MG63 (cell line): ENCODE results near the gene CFAP92. TPM values are rescaled to one million over a fixed set of nuclear protein-coding genes. Genes with fewer than 3 reads are reported as not detected.

Experiments used
- DNase-seq: peaks from one replicate; pipeline ENCODE4 v3.0.0-alpha.2; 2020
- H3K27me3 ChIP-seq: fragments of 250-450 bp; sonication (Bioruptor Pico); 2 replicates; pipeline ENCODE4 v1.5.1; 2020; ENCODE audit warnings: mild to moderate bottlenecking, moderate library complexity
- H3K36me3 ChIP-seq: fragments of 250-450 bp; sonication (Bioruptor Pico); 2 replicates; pipeline ENCODE4 v1.5.1; 2020; ENCODE audit warnings: mild to moderate bottlenecking, moderate library complexity
- H3K4me3 ChIP-seq: fragments of 250-450 bp; sonication (Bioruptor Pico); 2 replicates; pipeline ENCODE4 v1.5.1; 2020; ENCODE audit warnings: mild to moderate bottlenecking, moderate library complexity
- H3K9me3 ChIP-seq: fragments of 250-450 bp; sonication (Bioruptor Pico); 2 replicates; pipeline ENCODE4 v1.5.1; 2020; ENCODE audit warnings: mild to moderate bottlenecking, moderate library complexity
- total RNA-seq: library from RNA; depleted of rRNA; stranded (reverse); fragments of >200 nt; shearing (Covaris generic); gene quantifications from 2 replicates; pipeline ENCODE4 v1.2.3, GENCODE V29; 2014; ENCODE audit warnings: low replicate concordance

CFAP92 gene
- total RNA-seq, 1 experiment from 2014 or later, result not detected

DNA sequence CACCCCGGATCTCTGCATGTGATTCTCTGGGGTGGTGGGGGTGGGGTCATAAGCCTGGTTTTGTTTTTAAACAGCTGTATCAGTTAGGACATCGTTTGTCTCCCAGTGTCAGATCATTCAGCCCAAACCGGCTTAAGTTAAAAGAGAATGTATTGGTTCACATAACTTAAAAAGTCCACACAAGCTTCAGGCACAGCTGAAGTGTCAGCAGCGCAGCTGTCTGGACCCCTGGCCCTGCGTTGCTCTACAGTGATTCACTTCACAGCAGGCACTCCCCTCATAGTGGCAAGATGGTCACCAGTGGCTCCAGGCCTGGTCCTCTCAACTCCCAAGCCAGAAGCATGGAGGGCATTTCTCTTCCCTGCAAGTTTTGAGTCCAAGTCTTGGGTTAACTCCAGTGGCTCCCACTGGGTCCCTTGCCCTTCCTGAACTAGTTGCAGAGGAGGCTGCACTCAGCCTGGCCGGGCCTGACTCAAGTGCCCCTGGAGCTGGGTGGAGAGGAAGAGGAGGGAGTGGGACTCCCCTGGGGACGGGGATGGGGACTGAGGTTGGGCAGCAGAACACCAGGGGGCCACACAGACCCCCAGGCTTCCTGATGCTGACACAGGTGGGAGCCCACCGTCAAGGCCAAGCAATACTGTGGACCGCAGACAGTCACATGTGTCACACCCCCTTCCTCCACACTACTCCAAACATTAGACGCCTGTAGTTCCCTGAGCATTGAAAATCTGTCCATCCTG is 37.8 kb upstream of the CFAP92 start:
- Histone ChIP-seq H3K27me3 (no peaks in the 10 kb centered on the region), H3K4me3 (no peak overlapping the region), H3K9me3 (no peaks in the 10 kb centered on the region), H3K36me3 (no peaks in the 10 kb centered on the region)
- DNase-seq, result no peak

DNA sequence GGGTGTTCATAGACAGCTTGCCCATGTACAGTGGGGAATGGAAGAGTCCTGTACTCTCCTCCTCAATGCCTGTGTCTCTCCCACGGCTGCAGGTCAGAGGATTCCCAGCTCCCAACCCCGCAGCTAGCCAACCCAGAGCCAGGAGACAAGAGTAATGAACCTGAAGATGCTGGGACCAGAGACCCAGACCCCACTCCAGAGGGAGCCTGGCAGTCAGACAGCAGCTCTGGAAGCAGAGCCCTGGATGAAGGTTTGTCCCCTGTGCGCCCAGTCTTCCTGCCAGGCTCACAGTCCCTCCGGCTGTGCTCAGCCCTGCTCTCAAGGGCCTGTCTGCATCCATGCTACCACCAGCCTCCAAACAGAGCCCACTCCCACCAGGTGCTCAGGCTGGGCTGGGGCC is 36.7 kb upstream of the CFAP92 start:
- no peaks in the 10 kb centered on the region for H3K9me3 ChIP-seq
- no peak for DNase-seq
- no peaks in the 10 kb centered on the region for H3K36me3 ChIP-seq
- no peak overlapping the region for H3K4me3 ChIP-seq
- H3K27me3 ChIP-seq, result no peaks in the 10 kb centered on the region

GRCh38 chr3:129028866-129029265 is 35.0 kb upstream of the CFAP92 start:
- Histone ChIP-seq H3K4me3 (no peak overlapping the region), H3K36me3 (no peaks in the 10 kb centered on the region), H3K27me3 (no peaks in the 10 kb centered on the region), H3K9me3 (no peaks in the 10 kb centered on the region)
- no peak for DNase-seq

DNA sequence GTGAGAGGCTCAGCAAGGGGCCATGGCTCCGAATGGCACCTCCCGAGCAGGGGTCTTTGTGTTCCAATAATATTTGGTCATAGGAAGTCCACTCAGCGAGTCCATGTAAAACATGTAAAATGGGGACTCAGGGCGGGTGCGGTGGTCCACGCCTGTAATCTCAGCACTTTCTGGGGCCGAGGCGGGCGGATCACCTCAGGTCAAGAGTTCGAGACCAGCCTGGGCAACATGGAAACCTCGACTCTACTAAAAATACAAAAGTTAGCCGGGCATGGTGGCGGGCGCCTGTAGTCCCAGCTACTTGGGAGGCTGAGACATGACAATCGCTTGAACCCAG is 33.6 kb upstream of the CFAP92 start:
- Histone ChIP-seq H3K27me3 (no peaks in the 10 kb centered on the region), H3K4me3 (peak overlapping the region; percentile 39), H3K9me3 (no peaks in the 10 kb centered on the region), H3K36me3 (no peaks in the 10 kb centered on the region)
- DNase-seq, result no peak

DNA sequence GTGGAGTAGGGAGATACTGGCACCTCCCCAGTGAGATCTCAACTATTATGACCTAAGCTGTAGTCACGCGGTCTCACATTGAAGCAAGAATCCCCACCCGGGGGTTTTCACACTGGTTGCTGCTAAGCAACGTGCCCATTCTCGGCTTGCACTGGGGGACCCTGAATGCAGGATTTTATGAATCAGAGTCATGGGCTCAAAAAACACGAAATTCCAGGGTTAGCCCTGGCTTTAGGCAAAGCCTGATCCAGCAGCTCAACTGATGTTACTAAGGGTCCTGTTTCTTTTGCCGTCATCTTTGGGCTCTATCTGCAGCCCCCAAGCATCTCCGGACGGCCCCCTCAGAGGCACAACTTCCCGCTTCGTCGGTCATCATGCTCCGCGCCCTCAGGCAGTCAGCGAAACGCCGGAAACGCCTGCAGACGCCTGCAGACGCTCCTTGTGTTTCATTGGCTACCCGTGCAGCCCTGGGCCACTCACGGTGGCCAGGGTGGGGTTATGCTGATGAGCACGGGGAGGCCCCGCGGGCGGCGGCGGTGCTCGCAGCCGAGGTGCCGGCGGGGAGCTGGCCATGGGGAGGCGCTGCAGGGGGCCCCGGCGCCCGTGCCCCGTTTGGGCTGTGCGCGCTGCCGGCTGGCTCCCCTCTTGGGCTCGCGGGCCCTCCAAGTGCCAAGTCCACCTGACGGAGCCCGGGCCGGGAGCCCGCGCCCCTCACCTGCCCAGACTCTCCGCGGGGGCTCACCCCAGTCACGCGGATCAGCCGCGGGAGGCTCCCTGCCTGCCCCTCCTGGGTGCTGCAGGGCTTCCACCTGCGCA is 33.1 kb upstream of the CFAP92 start:
- Histone ChIP-seq H3K9me3 (no peaks in the 10 kb centered on the region), H3K27me3 (no peaks in the 10 kb centered on the region), H3K4me3 (peak overlapping the region; percentile 39), H3K36me3 (no peaks in the 10 kb centered on the region)
- DNase-seq, result peak; percentile 91

GRCh38 chr3:129025691-129026435 is 32.0 kb upstream of the CFAP92 start:
- H3K36me3 ChIP-seq, result no peaks in the 10 kb centered on the region
- no peak overlapping the region for H3K4me3 ChIP-seq
- H3K9me3 ChIP-seq, result no peaks in the 10 kb centered on the region
- no peaks in the 10 kb centered on the region for H3K27me3 ChIP-seq
- no peak for DNase-seq

DNA sequence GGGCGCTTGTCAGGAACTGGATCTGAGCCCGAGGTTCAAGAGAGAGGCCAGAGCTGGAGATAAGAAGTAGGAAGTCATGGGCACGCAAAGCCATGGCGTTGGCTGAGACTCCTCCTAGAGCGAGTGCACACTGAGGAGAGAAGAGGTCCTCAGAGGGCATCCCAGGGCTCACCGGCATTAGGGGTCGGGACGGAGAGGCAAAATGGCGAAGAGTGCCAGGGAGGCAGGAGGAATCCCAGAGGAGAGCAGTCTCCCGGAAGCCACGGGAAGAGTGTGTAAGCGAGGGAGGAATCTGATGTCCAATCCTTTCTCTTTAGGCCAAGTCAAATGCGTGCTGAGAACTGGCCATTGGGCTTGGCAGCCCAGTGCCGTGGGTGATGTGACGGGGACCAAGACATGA is 31.2 kb upstream of the CFAP92 start:
- Histone ChIP-seq H3K4me3 (no peak overlapping the region), H3K9me3 (no peaks in the 10 kb centered on the region), H3K36me3 (no peaks in the 10 kb centered on the region), H3K27me3 (no peaks in the 10 kb centered on the region)
- no peak for DNase-seq

DNA sequence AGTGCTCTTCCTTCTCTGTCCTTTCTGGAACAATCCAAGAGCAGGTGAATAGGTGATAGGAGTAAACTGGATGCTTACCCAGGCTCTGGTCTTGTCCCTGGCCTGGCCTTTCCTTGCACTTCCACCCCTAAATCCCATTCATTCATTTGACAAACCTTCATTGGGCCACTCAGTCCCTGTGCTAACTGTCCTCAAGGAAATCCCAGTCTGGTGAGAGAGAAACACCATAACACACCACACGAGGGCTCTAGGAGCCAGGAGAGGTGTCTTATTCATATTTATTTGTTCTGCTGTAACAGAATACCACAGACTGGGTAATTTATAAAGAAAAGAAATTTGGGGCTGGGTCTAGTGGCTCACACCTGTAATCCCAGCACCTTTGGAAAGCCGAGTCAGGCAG is 30.0 kb upstream of the CFAP92 start:
- Histone ChIP-seq H3K4me3 (no peak overlapping the region), H3K27me3 (no peaks in the 10 kb centered on the region), H3K9me3 (no peaks in the 10 kb centered on the region), H3K36me3 (no peaks in the 10 kb centered on the region)
- DNase-seq, result no peak

GRCh38 chr3:129023008-129023358 is 29.1 kb upstream of the CFAP92 start:
- no peak for DNase-seq
- Histone ChIP-seq H3K36me3 (no peaks in the 10 kb centered on the region), H3K27me3 (no peaks in the 10 kb centered on the region), H3K9me3 (no peaks in the 10 kb centered on the region), H3K4me3 (no peak overlapping the region)

DNA sequence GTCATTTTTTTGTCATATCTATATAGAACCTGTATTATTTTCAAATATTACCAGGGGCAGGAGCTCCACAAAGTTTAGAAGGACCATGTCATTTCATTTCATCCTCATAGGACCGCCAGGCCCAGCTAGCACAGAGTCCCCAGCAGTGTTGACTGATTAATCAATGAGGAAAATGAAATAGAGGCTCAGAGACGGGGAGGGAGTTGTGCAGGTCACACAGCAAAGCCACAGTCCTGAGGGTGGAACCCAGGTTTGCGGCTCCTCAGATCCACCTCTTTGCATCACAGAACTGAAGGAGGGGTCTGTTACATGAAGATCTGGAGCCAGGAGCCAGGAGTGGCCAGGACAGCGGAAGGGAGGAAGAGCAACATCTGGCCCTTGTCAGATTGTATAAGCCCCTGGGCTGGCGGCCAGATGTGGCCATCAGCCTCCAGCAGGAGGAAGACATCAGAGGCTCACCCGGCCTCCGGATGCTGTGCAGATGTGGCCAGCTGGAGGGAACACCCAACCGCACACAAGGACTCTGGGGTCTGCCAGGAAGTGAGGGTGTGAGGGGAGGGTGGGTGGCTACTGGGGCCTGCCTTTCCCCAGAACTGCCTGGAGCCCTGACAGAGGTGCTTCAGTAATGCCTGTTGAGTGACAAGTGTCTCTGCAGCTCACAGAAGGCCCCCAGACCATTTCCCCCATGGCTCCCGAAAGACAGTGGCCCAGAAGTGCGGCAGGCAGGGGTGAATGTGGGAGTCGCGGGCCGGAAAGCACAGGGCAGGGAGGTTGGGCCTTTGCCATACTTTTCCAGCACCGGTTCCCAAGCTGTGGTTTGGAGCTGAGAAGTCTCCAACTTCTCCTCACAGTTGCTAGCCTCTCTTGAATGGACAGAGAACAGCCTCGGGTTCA is 28.5 kb upstream of the CFAP92 start:
- Histone ChIP-seq H3K36me3 (no peaks in the 10 kb centered on the region), H3K4me3 (no peak overlapping the region), H3K9me3 (no peaks in the 10 kb centered on the region), H3K27me3 (no peaks in the 10 kb centered on the region)
- DNase-seq, result peak; percentile 58

DNA sequence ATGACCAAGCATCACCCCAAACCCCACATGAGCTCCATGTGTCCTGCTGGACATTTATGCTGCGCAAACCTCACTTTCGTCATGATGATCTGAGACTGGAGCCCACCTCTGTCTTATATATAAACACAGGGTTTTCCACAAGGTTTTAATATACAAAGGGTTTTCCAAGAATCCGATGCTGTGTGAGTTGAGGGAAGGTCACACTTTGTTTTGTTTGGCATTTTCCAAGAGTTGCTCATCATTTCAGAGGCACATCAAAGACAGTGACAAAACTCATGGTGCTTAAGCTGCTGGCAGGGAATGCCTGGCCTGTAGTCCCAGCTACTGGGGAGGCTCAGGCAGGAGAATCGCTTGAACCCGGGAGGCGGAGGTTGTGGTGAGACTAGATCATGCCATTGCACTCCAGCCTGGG is 27.3 kb upstream of the CFAP92 start:
- Histone ChIP-seq H3K9me3 (no peaks in the 10 kb centered on the region), H3K27me3 (no peaks in the 10 kb centered on the region), H3K4me3 (no peak overlapping the region), H3K36me3 (no peaks in the 10 kb centered on the region)
- DNase-seq, result peak; percentile 47

GRCh38 chr3:129020691-129021090 is 26.8 kb upstream of the CFAP92 start:
- H3K9me3 ChIP-seq, result no peaks in the 10 kb centered on the region
- no peak for DNase-seq
- no peak overlapping the region for H3K4me3 ChIP-seq
- no peaks in the 10 kb centered on the region for H3K27me3 ChIP-seq
- no peaks in the 10 kb centered on the region for H3K36me3 ChIP-seq

- no peak for DNase-seq
Observed at GRCh38 chr3:129019266-129019665, 25.4 kb upstream of the CFAP92 start.

DNA sequence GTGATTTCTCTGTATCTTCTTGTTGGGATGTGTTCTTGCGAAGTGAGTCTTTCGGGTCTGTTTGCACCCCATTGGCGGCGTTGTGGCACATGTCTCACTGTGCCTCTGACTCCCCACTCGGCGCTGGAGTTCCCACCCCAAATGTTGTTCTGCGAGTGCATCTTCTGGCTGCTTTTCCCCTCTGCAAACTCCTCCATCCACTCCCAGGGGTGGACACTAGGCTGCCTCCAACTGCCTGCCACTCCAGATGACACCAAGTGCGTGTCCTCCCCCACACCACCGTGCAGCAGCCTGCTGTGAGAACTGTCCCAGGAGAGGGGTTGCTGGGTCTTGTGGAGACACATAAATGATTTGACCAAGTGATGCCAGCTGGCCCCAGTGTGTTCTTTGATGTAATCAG is 24.9 kb upstream of the CFAP92 start:
- Histone ChIP-seq H3K36me3 (no peaks in the 10 kb centered on the region), H3K4me3 (no peak overlapping the region), H3K27me3 (no peaks in the 10 kb centered on the region), H3K9me3 (no peaks in the 10 kb centered on the region)
- no peak for DNase-seq

More at GRCh38 chr3:129019266-129019665, 25.4 kb upstream of the CFAP92 start:
- Histone ChIP-seq H3K27me3 (no peaks in the 10 kb centered on the region), H3K9me3 (no peaks in the 10 kb centered on the region), H3K4me3 (no peak overlapping the region), H3K36me3 (no peaks in the 10 kb centered on the region)

DNA sequence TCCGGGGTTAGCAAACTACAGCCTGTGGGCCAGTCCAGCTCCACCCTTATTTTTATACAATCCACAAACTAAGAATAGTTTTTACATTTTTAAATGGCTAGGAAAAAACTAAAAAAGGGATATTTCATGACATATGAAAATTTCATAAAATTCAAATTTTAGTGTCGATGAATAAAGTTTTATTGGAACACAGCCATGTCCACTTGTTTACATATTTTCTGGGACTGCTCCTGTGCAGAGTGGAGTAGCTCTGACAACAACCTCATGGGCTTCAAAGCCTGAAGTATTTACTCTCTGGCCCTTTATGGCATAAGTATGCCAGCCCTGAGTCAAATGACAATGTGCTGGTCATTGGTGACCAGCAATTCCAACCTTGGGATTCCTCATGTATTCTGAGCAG is 24.4 kb upstream of the CFAP92 start:
- Histone ChIP-seq H3K4me3 (no peak overlapping the region), H3K9me3 (no peaks in the 10 kb centered on the region), H3K36me3 (no peaks in the 10 kb centered on the region), H3K27me3 (no peaks in the 10 kb centered on the region)
- no peak for DNase-seq

DNA sequence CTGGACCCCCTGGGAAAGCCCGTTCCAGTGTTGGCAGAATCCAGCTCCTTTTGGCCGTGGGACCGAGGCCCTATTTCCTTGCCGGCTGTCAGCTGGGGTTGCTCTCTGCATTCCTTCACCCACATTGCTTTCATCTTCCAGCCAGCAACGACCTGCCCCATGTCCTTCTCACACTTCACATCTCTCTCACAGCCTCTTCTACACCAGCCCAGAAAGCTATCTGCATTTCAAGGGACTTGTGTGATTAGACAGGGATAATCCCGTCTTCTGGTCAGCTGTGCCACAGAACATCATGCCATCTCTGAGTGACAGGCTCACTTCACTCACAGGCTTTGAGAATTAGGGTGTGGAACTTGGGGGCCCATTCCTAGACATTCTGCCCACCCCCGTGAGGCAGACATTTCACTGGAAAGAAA is 23.6 kb upstream of the CFAP92 start:
- Histone ChIP-seq H3K27me3 (no peaks in the 10 kb centered on the region), H3K4me3 (no peak overlapping the region), H3K36me3 (no peaks in the 10 kb centered on the region), H3K9me3 (no peaks in the 10 kb centered on the region)
- no peak for DNase-seq
